SU-DHL-6 (cell line): ENCODE results near the gene GAS7.

ENCODE experiments used
- CTCF ChIP-seq: fragments of 200-600 bp; sonication (generic); IDR thresholded peaks from one replicate; pipeline ENCODE4 v1.5.1; 2017; ENCODE audit warnings: antibody characterized with exemption, mild to moderate bottlenecking, low read length, moderate library complexity; ENCODE audit not compliant: insufficient read depth, poor library complexity, severe bottlenecking
- EZH2phosphoT487 ChIP-seq: fragments of 200-600 bp; sonication (generic), shearing (Covaris generic); conservative IDR thresholded peaks from 2 replicates; pipeline ENCODE4 v1.6.1; 2018; ENCODE audit warnings: mild to moderate bottlenecking, antibody characterized with exemption, low read length, moderate library complexity, mixed read lengths

DNA sequence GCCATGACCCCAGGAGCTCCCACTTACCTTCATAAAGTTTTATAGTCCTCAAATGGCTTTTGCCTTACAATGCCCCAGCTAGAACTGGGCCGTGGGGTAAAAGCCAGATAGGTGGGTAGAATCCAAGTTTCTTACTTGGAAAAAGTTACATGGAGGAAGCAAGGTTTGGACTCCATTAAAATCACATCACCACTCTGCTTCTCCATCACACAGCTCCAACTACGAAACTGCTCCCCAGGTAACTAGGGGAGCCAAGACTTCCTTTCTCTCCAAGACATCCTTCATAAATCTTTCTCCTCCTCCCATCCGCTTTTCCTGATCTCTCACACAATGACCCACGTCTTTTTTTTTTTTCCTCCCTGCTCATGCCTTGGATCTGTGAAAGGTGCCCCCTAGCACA lies 162.5 kb downstream of the GAS7 start:
- TF ChIP-seq EZH2phosphoT487 (no peak), CTCF (no peak)
